IPS-18a (cell line): ENCODE results near the gene SNUPN.
"Not testable (repeated sequence)": the region's sequence is repeated elsewhere in the genome, so short reads cannot be mapped to it uniquely, and the experiment has no call there.

Source experiments
- H3K27ac ChIP-seq: one replicate; pipeline ENCODE4 v1.5.1; 2013; ENCODE audit warnings: low read length
- H3K27me3 ChIP-seq: one replicate; pipeline ENCODE4 v1.6.1; 2013; ENCODE audit warnings: mild to moderate bottlenecking, low read length; ENCODE audit not compliant: control insufficient read depth, insufficient read depth
- H3K36me3 ChIP-seq: one replicate; pipeline ENCODE4 v1.6.1; 2013; ENCODE audit warnings: low read depth, low read length; ENCODE audit not compliant: control insufficient read depth
- H3K4me1 ChIP-seq: one replicate; pipeline ENCODE4 v1.6.1; 2013; ENCODE audit warnings: low read depth, low read length; ENCODE audit not compliant: control insufficient read depth
- H3K4me3 ChIP-seq: one replicate; pipeline ENCODE4 v1.5.1; 2013; ENCODE audit warnings: low read length
- H3K9ac ChIP-seq: one replicate; pipeline ENCODE4 v1.6.1; 2013; ENCODE audit warnings: mild to moderate bottlenecking, low read length, moderate library complexity
- H3K9me3 ChIP-seq: one replicate; pipeline ENCODE4 v1.6.1; 2013; ENCODE audit warnings: low read depth, low read length; ENCODE audit not compliant: control insufficient read depth

The SNUPN gene

GRCh38 chr15:75570126-75570845 is 55.2 kb downstream of the SNUPN start:
- Histone ChIP-seq H3K27me3 (no peaks in the 10 kb centered on the region), H3K27ac (no peak overlapping the region), H3K9ac (no peak overlapping the region), H3K4me3 (no peak overlapping the region), H3K36me3 (no peaks in the 10 kb centered on the region), H3K4me1 (peaks cover 11% of the 10 kb centered on the region), H3K9me3 (no peaks in the 10 kb centered on the region)

- Histone ChIP-seq H3K27ac (no peak overlapping the region), H3K4me1 (no peaks in the 10 kb centered on the region), H3K27me3 (no peaks in the 10 kb centered on the region), H3K36me3 (no peaks in the 10 kb centered on the region), H3K9me3 (no peaks in the 10 kb centered on the region), H3K4me3 (no peak overlapping the region), H3K9ac (no peak overlapping the region)
Observed at GRCh38 chr15:75565062-75565970, 60.2 kb downstream of the SNUPN start.

- Histone ChIP-seq H3K27ac (no peak overlapping the region), H3K27me3 (no peaks in the 10 kb centered on the region), H3K9me3 (no peaks in the 10 kb centered on the region), H3K9ac (no peak overlapping the region), H3K4me1 (no peaks in the 10 kb centered on the region), H3K36me3 (no peaks in the 10 kb centered on the region), H3K4me3 (no peak overlapping the region)
Observed at GRCh38 chr15:75561888-75562287, 63.6 kb downstream of the SNUPN start.

GRCh38 chr15:75559360-75559759 is 66.2 kb downstream of the SNUPN start:
- not testable (repeated sequence) for H3K9me3 ChIP-seq, H3K36me3 ChIP-seq, H3K27me3 ChIP-seq, H3K9ac ChIP-seq, H3K4me1 ChIP-seq, H3K4me3 ChIP-seq, H3K27ac ChIP-seq

- not testable (repeated sequence) for H3K9ac ChIP-seq, H3K9me3 ChIP-seq, H3K36me3 ChIP-seq, H3K27ac ChIP-seq, H3K4me3 ChIP-seq, H3K4me1 ChIP-seq, H3K27me3 ChIP-seq
Observed at GRCh38 chr15:75558955-75559354, 66.6 kb downstream of the SNUPN start.

GRCh38 chr15:75554717-75555116 is 70.8 kb downstream of the SNUPN start:
- no peak overlapping the region for H3K4me3 ChIP-seq
- H3K27ac ChIP-seq: no peak overlapping the region
- H3K9ac ChIP-seq: no peak overlapping the region
- H3K9me3 ChIP-seq: no peaks in the 10 kb centered on the region
- no peaks in the 10 kb centered on the region for H3K27me3 ChIP-seq
- no peaks in the 10 kb centered on the region for H3K36me3 ChIP-seq
- no peaks in the 10 kb centered on the region for H3K4me1 ChIP-seq

- H3K4me3 ChIP-seq: no peak overlapping the region
- H3K9me3 ChIP-seq: no peaks in the 10 kb centered on the region
- no peak overlapping the region for H3K27ac ChIP-seq
- no peak overlapping the region for H3K9ac ChIP-seq
- H3K36me3 ChIP-seq: no peaks in the 10 kb centered on the region
- H3K4me1 ChIP-seq: no peaks in the 10 kb centered on the region
- H3K27me3 ChIP-seq: no peaks in the 10 kb centered on the region
Observed at GRCh38 chr15:75553659-75554058, 71.9 kb downstream of the SNUPN start.

GRCh38 chr15:75551091-75551490 is 74.4 kb downstream of the SNUPN start:
- Histone ChIP-seq H3K9ac (no peak overlapping the region), H3K27me3 (no peaks in the 10 kb centered on the region), H3K9me3 (no peaks in the 10 kb centered on the region), H3K27ac (no peak overlapping the region), H3K4me3 (no peak overlapping the region), H3K4me1 (no peaks in the 10 kb centered on the region), H3K36me3 (no peaks in the 10 kb centered on the region)
